Mucosa of gallbladder (tissue), 1 donor: Measurements from ENCODE around the gene MATN1. TPM values are rescaled to one million over a fixed set of nuclear protein-coding genes. Genes with fewer than 3 reads are reported as not detected.

Source experiments
- DNase-seq: peaks from one replicate; pipeline ENCODE4 v3.0.0-alpha.2; 2020; ENCODE audit warnings: low spot score
- total RNA-seq: library from RNA; stranded (reverse); gene quantifications from one replicate; pipeline ENCODE4 v1.2.1, GENCODE V29; 2021
- donor health status: DM: no; HTN: no; CAD: no.

MATN1 gene
- total RNA-seq, 1 donor from 2014 or later: 0.12 TPM

GRCh38 chr1:30745156-30745833, 21.9 kb upstream of the MATN1 start:
- DNase-seq: no peak

- DNase-seq: no peak
Observed at GRCh38 chr1:30744060-30744756, 20.8 kb upstream of the MATN1 start.

- DNase-seq: no peak
Observed at GRCh38 chr1:30743584-30744059, 20.2 kb upstream of the MATN1 start.

- DNase-seq: no peak
Observed at GRCh38 chr1:30742963-30743559, 19.7 kb upstream of the MATN1 start.

GRCh38 chr1:30742300-30742962, 19.0 kb upstream of the MATN1 start:
- DNase-seq: no peak

- DNase-seq: no peak
Observed at GRCh38 chr1:30741239-30741894, 18.0 kb upstream of the MATN1 start.

GRCh38 chr1:30740251-30741238, 17.2 kb upstream of the MATN1 start:
- DNase-seq: no peak

GRCh38 chr1:30739601-30740000, 16.2 kb upstream of the MATN1 start:
- no peak for DNase-seq

- DNase-seq: no peak
Observed at GRCh38 chr1:30738715-30739559, 15.6 kb upstream of the MATN1 start.

- DNase-seq: no peak
Observed at GRCh38 chr1:30738040-30738714, 14.8 kb upstream of the MATN1 start.

GRCh38 chr1:30737357-30738039, 14.1 kb upstream of the MATN1 start:
- no peak for DNase-seq

GRCh38 chr1:30735668-30736498, 12.5 kb upstream of the MATN1 start:
- no peak for DNase-seq

- no peak for DNase-seq
Observed at GRCh38 chr1:30735124-30735523, 11.7 kb upstream of the MATN1 start.

GRCh38 chr1:30734580-30734979, 11.2 kb upstream of the MATN1 start:
- DNase-seq: no peak

- DNase-seq: no peak
Observed at GRCh38 chr1:30734106-30734505, 10.7 kb upstream of the MATN1 start.

- no peak for DNase-seq
Observed at GRCh38 chr1:30733493-30733892, 10.1 kb upstream of the MATN1 start.

GRCh38 chr1:30732277-30732996, 9.1 kb upstream of the MATN1 start:
- no peak for DNase-seq
